K562 (cell line): Measurements from ENCODE around the gene INSR. TPM values are rescaled to one million over a fixed set of nuclear protein-coding genes. Genes with fewer than 3 reads are reported as not detected.

Source experiments
- ATAC-seq: fragments of 200-7000 bp; cut with Tn5 transposase; 3 replicates; pipeline ENCODE4 v1.9.1; 2020; ENCODE audit warnings: moderate library complexity
- BruUV-seq: library from RNA; stranded (reverse); fragments of 400-500 nt; replicated peaks from 2 replicates; lab custom pipeline; 2021; lab: Mats Ljungman, UMichigan
- CTCF ChIA-PET: fragments of 300-600 bp; formaldehyde crosslinking; extraction: SDS; loops from one replicate; lab custom pipeline; 2021; ENCODE audit warnings: low intra/inter-chr PET ratio; lab: Yijun Ruan, JAX
- POLR2A ChIA-PET: fragments of 300-600, 350-650 bp; sonication (Branson Sonifier 250); formaldehyde crosslinking; extraction: SDS; loops from one replicate; lab custom pipeline; 2021; ENCODE audit warnings: antibody characterized with exemption, inconsistent platforms; lab: Yijun Ruan, JAX
- DNase-seq, 4 experiments: peaks; one replicate each; pipeline versions ENCODE4 v3.0.0 to v3.0.0-alpha.2; 2011 to 2018; ENCODE audit warnings: low spot score in 3 of 4, mixed read lengths in 3 of 4; ENCODE audit errors: extremely low read depth in 1 of 4
- FAIRE-seq: peaks from 2 replicates; lab custom pipeline; 2011; peaks lifted over from hg19 to GRCh38; lab: Jason Lieb, UNC
- H2AFZ ChIP-seq: 2 replicates; pipeline ENCODE4 v1.6.0; 2011; ENCODE audit warnings: low read depth, low read length, control low read depth, inconsistent platforms
- H3K27ac ChIP-seq: fragments of 200-600 bp; 3 replicates; pipeline ENCODE4 v1.8.0; 2011; ENCODE audit warnings: low read depth, mild to moderate bottlenecking, control low read depth, inconsistent platforms, low read length, moderate library complexity, mixed read lengths; ENCODE audit errors: extremely low read depth
- H3K27me3 ChIP-seq, 2 experiments: fragments of 300-600 bp in 1 of 2; 2 replicates in 1 of 2; 3 replicates in 1 of 2; pipeline versions ENCODE4 v1.6.0 to v1.8.0; 2011; ENCODE audit warnings: inconsistent platforms in 2 of 2, low read length in 2 of 2, mild to moderate bottlenecking in 1 of 2, mixed read lengths in 1 of 2, moderate library complexity in 1 of 2; ENCODE audit not compliant: control insufficient read depth in 2 of 2, insufficient read depth in 2 of 2
- H3K36me3 ChIP-seq: fragments of 300-600 bp; 3 replicates; pipeline ENCODE4 v1.8.0; 2011; ENCODE audit warnings: mild to moderate bottlenecking, low read length, inconsistent platforms; ENCODE audit not compliant: control insufficient read depth, insufficient read depth
- H3K4me1 ChIP-seq, 2 experiments: fragments of 200-600 bp in 1 of 2; replicated peaks in 1 of 2; 2 replicates in 1 of 2; 3 replicates in 1 of 2; pipeline versions ENCODE4 v1.5.1 to v1.8.0; 2011; ENCODE audit warnings: inconsistent platforms in 2 of 2, low read length in 2 of 2, mild to moderate bottlenecking in 1 of 2, mixed read lengths in 1 of 2, moderate library complexity in 1 of 2; ENCODE audit not compliant: control insufficient read depth in 2 of 2, insufficient read depth in 2 of 2
- H3K4me2 ChIP-seq: 2 replicates; pipeline ENCODE4 v1.6.1; 2011; ENCODE audit warnings: low read length, control low read depth, inconsistent platforms, mixed read lengths; ENCODE audit not compliant: insufficient read depth
- H3K4me3 ChIP-seq: fragments of 200-600 bp; sonication (generic), shearing (Covaris generic); 2 replicates; pipeline ENCODE4 v1.5.1; 2016; ENCODE audit warnings: control low read depth, inconsistent platforms
- H3K79me2 ChIP-seq: fragments of 200-600 bp; 3 replicates; pipeline ENCODE4 v1.8.0; 2011; ENCODE audit warnings: low read length, inconsistent platforms; ENCODE audit not compliant: control insufficient read depth, insufficient read depth
- H3K9ac ChIP-seq, 2 experiments: 2 replicates each; pipeline versions ENCODE4 v1.6.0 to v1.6.1; 2011; ENCODE audit warnings: low read depth in 2 of 2, low read length in 2 of 2, control low read depth in 1 of 2, inconsistent platforms in 1 of 2, mild to moderate bottlenecking in 1 of 2, mixed read lengths in 1 of 2; ENCODE audit not compliant: insufficient read depth in 1 of 2
- H3K9me1 ChIP-seq: one replicate; pipeline ENCODE4 v1.6.0; 2011; ENCODE audit warnings: inconsistent platforms, mild to moderate bottlenecking, low read length, moderate library complexity; ENCODE audit not compliant: control insufficient read depth, insufficient read depth
- H3K9me3 ChIP-seq: replicated peaks from 2 replicates; pipeline ENCODE4 v1.5.1; 2011; ENCODE audit warnings: low read depth, low read length, inconsistent platforms; ENCODE audit not compliant: control insufficient read depth, insufficient read depth
- H4K20me1 ChIP-seq: replicated peaks from 2 replicates; pipeline ENCODE4 v1.6.1; 2011; ENCODE audit warnings: low read length, inconsistent platforms, mixed read lengths; ENCODE audit not compliant: control insufficient read depth, insufficient read depth
- EP300 ChIP-seq: IDR thresholded peaks from 2 replicates; pipeline ENCODE4 v1.6.1; 2012; ENCODE audit warnings: low read length, improper control_type of control experiment
- ESRRA ChIP-seq: fragments of 450-650 bp; IDR thresholded peaks from 2 replicates; pipeline ENCODE4 v1.6.1; 2014; ENCODE audit warnings: low read depth, mild to moderate bottlenecking, moderate library complexity, borderline replicate concordance
- FOXA1 ChIP-seq: fragments of 450-650 bp; IDR thresholded peaks from 2 replicates; pipeline ENCODE4 v1.6.1; 2016; ENCODE audit warnings: mild to moderate bottlenecking, borderline replicate concordance
- GABPB2 ChIP-seq: fragments of 250-450 bp; sonication (Bioruptor Pico); conservative IDR thresholded peaks from 2 replicates; pipeline ENCODE4 v1.5.1; 2021; ENCODE audit warnings: mild to moderate bottlenecking
- GTF3C2 ChIP-seq: IDR thresholded peaks from 3 replicates; pipeline ENCODE4 v1.6.1; 2011; ENCODE audit warnings: borderline replicate concordance, mild to moderate bottlenecking, moderate library complexity; ENCODE audit not compliant: insufficient read length; ENCODE audit errors: extremely low read depth
- KLF6 ChIP-seq: fragments of 250-450 bp; sonication (Bioruptor Pico); IDR thresholded peaks from 2 replicates; pipeline ENCODE4 v1.4.0; 2020; ENCODE audit warnings: mild to moderate bottlenecking, moderate library complexity, borderline replicate concordance
- NFRKB ChIP-seq: fragments of 450-650 bp; IDR thresholded peaks from 2 replicates; pipeline ENCODE4 v1.6.1; 2016; ENCODE audit warnings: low read depth
- PML ChIP-seq: IDR thresholded peaks from 2 replicates; pipeline ENCODE4 v1.6.1; 2012; ENCODE audit warnings: low read length, inconsistent platforms
- PURB ChIP-seq: sonication (generic); formaldehyde crosslinking; IDR thresholded peaks from 2 replicates; pipeline ENCODE4 v1.9.0; 2021; ENCODE audit warnings: low read depth, mild to moderate bottlenecking, missing genetic modification reagents
- RCOR1 ChIP-seq, 2 experiments: IDR thresholded peaks; 2 replicates each; pipeline ENCODE4 v1.6.1; 2012; ENCODE audit warnings: low read depth in 2 of 2, low read length in 2 of 2, borderline replicate concordance in 1 of 2, improper control_type of control experiment in 1 of 2
- SPI1 ChIP-seq: IDR thresholded peaks from 2 replicates; pipeline ENCODE4 v1.6.1; 2011; ENCODE audit warnings: low read depth, low read length, control low read depth, borderline replicate concordance
- TBL1XR1 ChIP-seq, 2 experiments: IDR thresholded peaks; 2 replicates each; pipeline ENCODE4 v1.6.1; 2012; ENCODE audit warnings: improper control_type of control experiment in 2 of 2, low read length in 2 of 2, mild to moderate bottlenecking in 1 of 2
- TCF15 ChIP-seq: fragments of 250-450 bp; sonication (Bioruptor Pico); IDR thresholded peaks from 2 replicates; pipeline ENCODE4 v1.8.0; 2022; ENCODE audit warnings: moderate library complexity, mild to moderate bottlenecking, inconsistent platforms
- TSC22D4 ChIP-seq: fragments of 450-650 bp; IDR thresholded peaks from 2 replicates; pipeline ENCODE4 v1.6.1; 2016; ENCODE audit warnings: missing genetic modification characterization, missing biosample characterization, control low read depth
- ZFP30 ChIP-seq: fragments of 250-450 bp; sonication (Bioruptor Pico); IDR thresholded peaks from 2 replicates; pipeline ENCODE4 v1.8.0; 2022; ENCODE audit warnings: moderate library complexity, mild to moderate bottlenecking, inconsistent platforms, borderline replicate concordance
- ZKSCAN1 ChIP-seq: fragments of 150-350 bp; IDR thresholded peaks from 2 replicates; pipeline ENCODE4 v1.6.1; 2016; ENCODE audit warnings: low read depth, low read length
- ZNF197 ChIP-seq: fragments of 200-800 bp; sonication (Bioruptor generic); IDR thresholded peaks from 2 replicates; pipeline ENCODE4 v1.6.1; 2016; ENCODE audit warnings: low read depth, missing genetic modification characterization, missing compliant biosample characterization
- ZNF699 ChIP-seq: fragments of 250-450 bp; sonication (Bioruptor Pico); IDR thresholded peaks from 2 replicates; pipeline ENCODE4 v1.8.0; 2021; ENCODE audit warnings: mild to moderate bottlenecking, moderate library complexity; ENCODE audit not compliant: insufficient replicate concordance
- WGBS: fragments of 100-300 bp; shearing (Covaris generic); methylation state at CpG from one replicate; pipeline ENCODE4 v1.1.6; 2016; ENCODE audit warnings: low coverage, mixed read lengths; ENCODE audit not compliant: insufficient coverage; ENCODE audit errors: missing lambda C conversion rate; 5-methylcytosine and 5-hydroxymethylcytosine counted together
- in situ Hi-C: fragments of 300-500 bp; cut with MboI; formaldehyde crosslinking; loops from 4 replicates; pipeline ENCODE4 v1.15.0; 2018; ENCODE audit warnings: inconsistent platforms, mixed read lengths
- intact Hi-C: fragments of 100-400 bp; cut with micrococcal nuclease; formaldehyde crosslinking; loops from 2 replicates; pipeline ENCODE4 v1.14.2; 2022
- polyA plus RNA-seq, 8 experiments: library from polyadenylated mRNA; depleted of rRNA in 4 of 8; stranded (reverse) in 5 of 8; unstranded in 3 of 8; fragments of >200 nt; fragmentation: Nextera tagmentation in 2 of 8; fragmentation: Illumina TruSeq in 1 of 8; extraction: Ambion mirVana in 2 of 8; extraction: Trizol in 1 of 8; gene quantifications; 2 replicates each; pipeline versions ENCODE4 v1.2.1 to v1.2.3, GENCODE V29; 2011 to 2014; ENCODE audit warnings: inconsistent platforms in 1 of 8, missing spikeins in 1 of 8
- total RNA-seq, 7 experiments: library from RNA; depleted of rRNA in 6 of 7; stranded (reverse); fragments of >200 nt in 6 of 7; fragmentation: Illumina TruSeq in 2 of 7; extraction: Trizol in 2 of 7; gene quantifications; 2 replicates each; pipeline versions ENCODE4 v1.2.1 to v1.2.3, GENCODE V29; 2011 to 2021; ENCODE audit warnings: low replicate concordance in 1 of 7
- TF ChIP-seq, protein P1 (sequence below): sonication (generic); formaldehyde crosslinking; IDR thresholded peaks from 2 replicates; pipeline ENCODE4 v1.8.1; 2023; ENCODE audit warnings: mild to moderate bottlenecking, missing genetic modification reagents

INSR gene
- total and polyA plus RNA-seq, 9 of the 15 experiments (the other 6 are each of a cell fraction or from before 2014, with no cell fraction given), result 0.04 to 0.88 (median 0.41) TPM

DNA sequence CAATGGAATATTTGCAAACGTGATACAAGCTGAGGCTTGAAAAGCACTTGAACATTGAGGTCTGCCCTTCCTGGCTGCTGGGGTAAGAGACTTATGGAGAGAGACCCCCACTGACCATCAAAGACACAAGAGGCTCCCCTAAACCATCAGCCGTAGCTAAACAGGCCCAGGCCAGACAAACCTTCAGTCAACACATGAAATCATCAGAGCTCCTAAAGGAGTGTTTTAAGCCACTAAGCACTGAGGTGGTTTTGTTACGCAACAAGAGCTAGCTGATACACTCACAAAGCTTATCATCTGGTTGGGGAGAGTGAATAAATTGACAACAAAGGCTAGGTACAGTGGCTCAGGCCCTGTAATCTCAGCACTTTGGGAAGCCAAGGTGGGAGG, 114.3 kb downstream of the INSR start:
- FAIRE-seq (no peak), DNase-seq (no peak), ATAC-seq (no peak)
- Histone ChIP-seq H3K79me2 (no peaks in the 10 kb centered on the region), H3K27me3 (peaks cover 5 to 21% of the 10 kb centered on the region in 2 experiments; a peak in 4 of 5 replicates), H3K9me1 (no peaks in the 10 kb centered on the region), H2AFZ (no peak overlapping the region), H3K36me3 (no peaks in the 10 kb centered on the region), H3K27ac (no peak overlapping the region), H3K9me3 (0 out of 2 replicates have a peak, but pooled peaks cover 2% of the 10 kb centered on the region), H3K4me1 (peaks cover 0 to 3% of the 10 kb centered on the region in 2 experiments; a peak in 1 of 5 replicates), H3K4me3 (no peak overlapping the region), H3K9ac (no peak overlapping the region), H3K4me2 (no peak overlapping the region), H4K20me1 (no peaks in the 10 kb centered on the region)
- ChIA-PET CTCF (no interaction called here), POLR2A (interaction anchor here (0.6 to 1.3 kb wide), 2 partner anchors 11 to 593 kb away, joined by 3 to 4 read pairs; no protein-coding TSS in a partner anchor)
- intact Hi-C loops (no loop called here), in situ Hi-C loops (no loop called here)
- WGBS, result 0% methylated on average over 3 of the region's 3 CpGs
- no TSS peak for BruUV-seq
- TF ChIP-seq FOXA1, result no peak
- TF ChIP-seq ZNF197, result no peak
- TF ChIP-seq RCOR1 (IDR thresholded peaks at IDR 0.05; ENCODE audit: borderline replicate concordance in 1 of 2, low read depth in 2 of 2, low read length in 2 of 2), result no peak
- no peak for TF ChIP-seq PURB (CRISPR knock-in tag)
- no peak for TF ChIP-seq KLF6
- no peak for TF ChIP-seq TBL1XR1 (IDR thresholded peaks at IDR 0.05; ENCODE audit: low read length in 2 of 2)
- TF ChIP-seq GABPB2, result no peak
- TF ChIP-seq, protein P1, sequence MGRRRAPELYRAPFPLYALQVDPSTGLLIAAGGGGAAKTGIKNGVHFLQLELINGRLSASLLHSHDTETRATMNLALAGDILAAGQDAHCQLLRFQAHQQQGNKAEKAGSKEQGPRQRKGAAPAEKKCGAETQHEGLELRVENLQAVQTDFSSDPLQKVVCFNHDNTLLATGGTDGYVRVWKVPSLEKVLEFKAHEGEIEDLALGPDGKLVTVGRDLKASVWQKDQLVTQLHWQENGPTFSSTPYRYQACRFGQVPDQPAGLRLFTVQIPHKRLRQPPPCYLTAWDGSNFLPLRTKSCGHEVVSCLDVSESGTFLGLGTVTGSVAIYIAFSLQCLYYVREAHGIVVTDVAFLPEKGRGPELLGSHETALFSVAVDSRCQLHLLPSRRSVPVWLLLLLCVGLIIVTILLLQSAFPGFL (CRISPR knock-in tag), result no peak
- no peak for TF ChIP-seq ZNF699 (CRISPR knock-in tag)
- no peak for TF ChIP-seq NFRKB
- TF ChIP-seq TCF15 (CRISPR knock-in tag), result no peak
- TF ChIP-seq SPI1, result no peak
- TF ChIP-seq TSC22D4 (tag), result no peak
- TF ChIP-seq EP300, result no peak
- no peak for TF ChIP-seq ZFP30 (CRISPR knock-in tag)
- TF ChIP-seq PML, result no peak
- TF ChIP-seq ZKSCAN1, result no peak
- no peak for TF ChIP-seq ESRRA
- TF ChIP-seq GTF3C2, result no peak
